GM21423 (cell line): ENCODE data around the gene DZIP1L.
"Not testable (repeated sequence)": the region's sequence is repeated elsewhere in the genome, so short reads cannot be mapped to it uniquely, and the experiment has no call there.

Source experiments
- ATAC-seq: cut with Tn5 transposase; IDR thresholded peaks from one replicate; pipeline ENCODE4 v1.9.1; 2021; ENCODE audit warnings: mild to moderate bottlenecking, moderate library complexity; ENCODE audit not compliant: unreplicated experiment

The DZIP1L gene, protein sequence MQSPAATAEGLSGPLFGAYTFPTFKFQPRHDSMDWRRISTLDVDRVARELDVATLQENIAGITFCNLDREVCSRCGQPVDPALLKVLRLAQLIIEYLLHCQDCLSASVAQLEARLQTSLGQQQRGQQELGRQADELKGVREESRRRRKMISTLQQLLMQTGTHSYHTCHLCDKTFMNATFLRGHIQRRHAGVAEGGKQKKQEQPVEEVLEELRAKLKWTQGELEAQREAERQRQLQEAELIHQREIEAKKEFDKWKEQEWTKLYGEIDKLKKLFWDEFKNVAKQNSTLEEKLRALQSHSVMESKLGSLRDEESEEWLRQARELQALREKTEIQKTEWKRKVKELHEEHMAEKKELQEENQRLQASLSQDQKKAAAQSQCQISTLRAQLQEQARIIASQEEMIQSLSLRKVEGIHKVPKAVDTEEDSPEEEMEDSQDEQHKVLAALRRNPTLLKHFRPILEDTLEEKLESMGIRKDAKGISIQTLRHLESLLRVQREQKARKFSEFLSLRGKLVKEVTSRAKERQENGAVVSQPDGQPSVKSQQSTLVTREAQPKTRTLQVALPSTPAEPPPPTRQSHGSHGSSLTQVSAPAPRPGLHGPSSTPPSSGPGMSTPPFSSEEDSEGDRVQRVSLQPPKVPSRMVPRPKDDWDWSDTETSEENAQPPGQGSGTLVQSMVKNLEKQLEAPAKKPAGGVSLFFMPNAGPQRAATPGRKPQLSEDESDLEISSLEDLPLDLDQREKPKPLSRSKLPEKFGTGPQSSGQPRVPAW

DNA sequence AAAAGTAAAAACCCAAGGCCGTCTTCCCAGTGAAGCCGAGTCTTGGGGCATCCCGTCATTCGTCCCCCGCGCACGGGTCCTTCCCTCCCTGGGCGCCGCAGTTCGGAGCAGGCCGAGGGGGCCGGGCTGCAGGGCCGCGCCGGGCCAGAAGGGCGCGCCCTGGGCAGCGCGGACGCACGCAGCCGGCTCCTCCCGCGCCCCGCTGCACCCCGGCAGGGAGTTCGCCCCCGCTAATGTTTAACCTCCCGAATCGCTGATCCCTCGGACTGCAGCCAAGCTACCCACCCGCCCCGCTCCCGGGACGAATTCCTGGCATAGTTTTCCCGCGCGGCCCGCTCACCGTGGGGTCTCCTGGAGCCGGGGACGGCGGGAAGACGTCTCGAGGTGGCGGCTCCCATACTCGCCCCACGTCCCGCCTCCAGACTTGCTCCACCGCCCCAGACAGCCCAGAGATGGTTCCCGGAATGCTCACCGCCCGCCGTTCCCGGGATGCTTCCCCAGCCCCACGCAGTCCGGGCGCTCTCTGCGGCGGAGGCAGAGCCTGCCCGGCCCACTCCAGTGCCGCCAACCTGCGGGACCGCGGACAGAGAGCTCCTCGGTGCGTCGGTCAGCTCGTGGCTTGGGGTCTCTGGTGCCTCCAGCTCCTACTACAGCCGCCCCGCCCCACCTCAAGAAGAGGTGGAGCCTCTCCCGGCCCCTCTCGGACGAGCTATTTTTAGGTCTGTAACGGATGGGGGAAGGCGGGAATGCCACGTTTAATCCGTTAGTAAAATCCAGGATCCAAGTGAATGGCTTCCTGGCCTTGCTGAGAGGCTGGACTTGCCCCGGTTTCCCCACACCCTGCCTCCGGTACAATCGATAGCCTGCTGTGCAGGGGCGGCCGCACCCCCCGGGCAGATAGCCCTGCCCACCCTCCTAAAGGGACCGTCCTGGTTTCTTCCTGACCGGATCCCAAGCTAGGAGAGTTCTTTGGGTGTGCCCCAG is at the start of gene DZIP1L:
Gene DZIP1L, minus strand, starts transcription at position 621 of the 984 bp plus-strand sequence. CDS start 11,637 bp downstream, outside the sequence.
- ATAC-seq = peak; percentile 90

DNA sequence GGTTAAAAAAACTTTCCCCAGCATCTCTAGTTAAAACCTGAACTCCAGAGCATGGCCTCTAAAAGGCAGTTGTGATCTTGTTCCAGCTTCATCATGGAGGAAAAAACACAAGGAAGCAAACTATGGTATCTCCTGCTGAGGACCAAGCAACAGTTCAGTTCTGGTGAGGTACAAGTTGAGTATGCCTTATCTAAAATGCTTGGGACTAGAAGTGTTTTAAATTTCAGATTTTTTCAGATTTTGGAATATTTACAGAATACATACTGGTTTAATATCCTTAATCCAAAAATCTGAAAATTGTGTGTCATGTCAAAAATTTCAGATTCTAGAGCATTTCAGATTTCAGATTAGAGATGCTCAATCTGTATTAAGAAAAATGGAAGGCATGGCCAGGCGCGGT is 49.7 kb upstream of the DZIP1L start:
- ATAC-seq = no peak

DNA sequence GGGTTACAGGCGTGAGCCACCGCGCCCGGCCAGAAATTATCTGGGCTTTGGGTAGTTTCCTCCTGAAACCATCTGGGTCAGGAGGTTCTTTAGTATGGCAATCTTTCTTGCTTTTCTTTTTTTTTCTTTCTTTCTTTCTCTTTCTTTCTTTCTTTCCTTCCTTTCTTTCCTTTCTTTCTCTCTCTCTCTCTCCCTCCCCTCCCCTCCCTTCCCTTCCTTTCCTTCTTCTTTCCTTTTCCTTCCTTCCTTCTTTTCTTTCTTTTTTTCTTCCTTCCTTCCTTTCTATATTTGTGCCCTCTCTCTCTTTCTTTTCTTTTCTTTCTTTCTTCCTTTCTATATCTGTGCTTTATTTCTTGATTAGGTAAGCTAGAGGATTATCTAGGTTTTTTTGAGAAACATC is 42.3 kb upstream of the DZIP1L start:
- no peak for ATAC-seq

DNA sequence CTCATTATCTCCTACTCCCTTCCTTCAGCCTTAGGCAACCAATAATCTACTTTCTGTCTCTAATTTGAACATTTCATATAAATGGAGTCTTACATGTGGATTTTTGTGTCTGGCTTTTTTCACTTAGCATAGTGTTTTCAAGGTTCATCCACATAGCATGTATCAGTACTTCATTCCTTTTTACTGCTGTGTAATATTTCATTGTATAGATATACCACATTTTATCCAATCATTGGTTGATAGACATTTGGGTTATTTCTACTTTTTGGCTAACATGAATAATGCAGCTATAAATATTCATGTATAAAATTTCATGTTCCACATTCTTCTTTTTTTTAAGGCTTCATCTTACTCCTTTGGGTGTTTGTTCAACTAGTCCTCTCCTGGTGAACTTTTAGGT is 39.1 kb upstream of the DZIP1L start:
- ATAC-seq = no peak

DNA sequence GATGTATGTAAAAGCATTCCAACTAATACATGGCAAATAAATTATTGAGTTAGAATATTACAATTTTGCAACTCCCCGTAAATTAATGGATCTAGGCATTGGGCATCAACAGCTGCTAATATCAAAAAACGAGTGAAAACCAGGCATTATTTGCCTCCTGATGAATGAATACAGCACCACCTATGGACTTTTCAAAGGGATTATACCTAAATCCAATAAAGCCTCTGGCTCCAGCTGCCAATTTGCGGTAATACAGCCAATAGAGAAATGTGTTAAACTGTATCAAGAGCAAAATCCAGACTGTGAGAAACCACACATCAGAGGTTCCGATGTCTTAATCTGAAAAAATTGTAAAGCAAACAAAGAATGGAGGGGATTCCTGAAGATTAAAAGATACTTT is 33.1 kb upstream of the DZIP1L start:
- no peak for ATAC-seq

DNA sequence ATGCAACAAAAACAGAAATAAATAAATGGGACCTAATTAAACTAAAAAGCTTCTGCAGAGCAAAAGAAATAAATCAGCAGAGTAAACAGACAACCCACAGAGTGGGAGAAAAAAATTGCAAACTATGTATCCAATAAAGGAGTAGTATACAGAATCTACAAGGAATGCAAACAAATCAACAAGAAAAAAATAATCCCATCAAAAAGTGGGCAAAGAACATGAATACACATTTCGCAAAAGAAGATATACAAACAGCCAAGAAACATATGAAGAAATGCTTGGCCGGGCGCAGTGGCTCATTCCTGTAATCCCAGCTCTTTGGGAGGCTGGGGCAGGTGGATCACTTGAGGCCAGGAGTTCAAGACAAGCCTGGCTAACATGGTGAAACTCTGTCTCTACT is 26.8 kb upstream of the DZIP1L start:
- not testable (repeated sequence) for ATAC-seq

DNA sequence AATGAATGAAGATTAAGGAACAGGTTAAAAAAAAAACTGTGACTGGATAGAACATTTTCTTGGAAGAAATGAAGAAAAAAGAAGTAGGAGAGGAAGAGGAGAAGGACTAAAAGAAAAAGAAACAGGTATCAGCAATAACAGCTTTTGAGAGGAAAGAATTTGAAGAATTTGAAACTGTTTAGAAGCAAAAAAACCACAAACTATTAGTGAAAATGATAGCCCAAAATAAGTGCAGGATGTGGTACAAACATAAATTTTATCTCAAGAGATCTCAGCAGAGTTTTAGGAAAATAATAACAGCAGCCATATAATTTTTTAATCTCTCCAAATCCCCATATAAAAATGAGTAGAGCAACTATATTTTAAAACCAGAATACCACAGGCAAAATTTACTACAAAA is 25.5 kb upstream of the DZIP1L start:
- ATAC-seq = no peak

DNA sequence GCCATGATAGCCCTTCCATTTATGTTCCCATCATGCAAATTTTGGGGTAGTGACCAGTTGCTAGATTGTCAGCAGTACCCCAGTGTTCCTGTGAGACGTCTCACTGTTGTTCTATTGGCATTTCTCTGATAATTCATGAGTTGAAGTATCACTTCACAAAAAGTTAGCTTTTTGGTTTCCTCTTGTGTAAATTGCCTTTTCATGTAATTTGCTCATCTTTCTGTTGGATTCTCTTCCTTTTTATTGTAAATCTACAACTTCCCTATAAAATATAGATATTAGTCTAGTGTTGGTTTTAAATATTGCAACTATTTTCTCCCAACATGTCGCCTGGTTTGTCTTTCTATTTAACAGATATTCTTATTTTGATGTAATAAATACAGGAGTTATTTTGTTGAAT is 24.3 kb upstream of the DZIP1L start:
- ATAC-seq = no peak

DNA sequence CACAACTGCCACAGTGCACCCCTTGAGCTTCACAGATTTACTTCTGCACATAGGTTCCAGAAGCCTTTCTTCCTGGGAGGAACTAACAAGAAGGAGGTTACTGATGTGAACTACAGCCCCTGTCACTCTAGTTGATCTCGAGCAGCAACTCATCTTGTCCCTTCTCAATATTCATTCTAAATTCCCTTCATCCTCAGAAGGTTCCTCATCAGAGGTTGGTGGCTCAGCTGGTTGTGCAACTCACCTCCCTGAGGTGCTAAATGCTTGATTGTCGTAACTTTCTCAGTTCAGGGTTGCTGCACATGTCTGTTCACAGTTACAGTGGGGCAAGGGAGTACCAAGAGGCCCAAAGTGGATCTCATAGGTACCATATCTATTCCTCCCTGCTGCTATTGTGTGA is 22.5 kb upstream of the DZIP1L start:
- no peak for ATAC-seq

DNA sequence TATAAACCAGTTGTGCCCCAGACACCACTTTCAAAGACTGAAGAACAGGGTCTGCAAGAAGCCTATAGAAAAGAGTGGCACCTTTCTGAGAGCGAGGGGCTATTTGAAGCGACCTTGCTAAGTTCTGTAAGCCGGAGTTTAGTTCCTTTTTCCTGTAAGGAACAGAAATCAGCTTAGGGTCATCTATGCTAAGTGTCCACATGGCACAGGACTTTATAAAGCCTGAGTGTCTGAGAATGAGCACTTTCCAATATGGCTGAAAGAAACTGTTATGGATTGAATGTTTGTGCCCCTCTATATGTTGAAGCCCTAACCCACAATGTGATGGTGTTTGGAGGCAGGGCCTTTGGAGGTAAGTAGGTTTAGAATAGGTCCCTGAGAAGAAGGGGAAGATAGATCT is 20.8 kb upstream of the DZIP1L start:
- ATAC-seq = no peak

DNA sequence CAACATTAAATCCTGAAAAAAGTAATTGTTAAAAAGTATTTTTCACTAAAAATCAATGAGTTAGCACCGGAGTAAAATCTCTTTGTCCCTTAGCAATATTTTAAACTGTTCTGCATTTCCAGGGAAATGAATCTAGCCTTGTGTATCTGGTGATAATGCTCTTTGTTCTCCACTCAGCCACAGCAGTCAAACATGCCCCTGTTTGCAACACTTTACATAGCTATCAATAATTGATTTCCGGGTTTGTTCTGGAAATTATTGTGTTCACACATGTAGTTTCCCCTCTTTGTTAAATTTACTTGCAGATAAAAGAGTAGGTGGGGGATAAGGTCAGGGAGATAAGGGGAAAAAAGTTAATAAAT is 20.4 kb upstream of the DZIP1L start:
- no peak for ATAC-seq

DNA sequence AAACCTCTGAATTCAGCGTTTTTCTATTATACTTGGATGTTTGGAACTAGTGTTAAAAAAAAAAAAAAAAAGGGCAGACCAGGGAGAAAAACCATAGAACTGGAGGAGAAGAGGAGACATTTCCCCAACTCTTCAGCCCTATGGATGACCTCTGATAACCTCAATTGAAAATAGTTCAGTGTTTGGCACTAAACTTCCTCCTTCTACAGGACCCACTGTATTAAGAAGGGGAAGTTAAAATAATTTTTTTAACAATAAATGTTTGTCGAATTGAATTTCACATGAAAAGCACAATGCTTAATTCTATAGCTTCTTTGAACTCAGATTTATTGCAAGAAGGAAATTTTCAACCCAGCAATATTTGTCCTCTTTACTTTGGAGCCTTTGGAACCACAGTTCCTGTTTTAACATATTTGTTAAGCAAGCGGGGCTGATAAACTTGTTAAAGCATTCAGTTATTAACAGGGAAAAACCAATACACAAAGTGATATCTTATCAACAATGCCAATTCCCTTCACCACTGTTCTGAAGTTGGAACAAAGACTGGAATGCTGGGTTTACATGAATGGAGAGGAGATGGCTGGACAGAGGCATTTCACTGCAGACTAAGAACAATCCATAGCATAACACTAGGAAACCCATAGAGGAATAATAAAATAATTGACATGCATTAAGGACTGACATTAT is 19.9 kb upstream of the DZIP1L start:
- no peak for ATAC-seq

DNA sequence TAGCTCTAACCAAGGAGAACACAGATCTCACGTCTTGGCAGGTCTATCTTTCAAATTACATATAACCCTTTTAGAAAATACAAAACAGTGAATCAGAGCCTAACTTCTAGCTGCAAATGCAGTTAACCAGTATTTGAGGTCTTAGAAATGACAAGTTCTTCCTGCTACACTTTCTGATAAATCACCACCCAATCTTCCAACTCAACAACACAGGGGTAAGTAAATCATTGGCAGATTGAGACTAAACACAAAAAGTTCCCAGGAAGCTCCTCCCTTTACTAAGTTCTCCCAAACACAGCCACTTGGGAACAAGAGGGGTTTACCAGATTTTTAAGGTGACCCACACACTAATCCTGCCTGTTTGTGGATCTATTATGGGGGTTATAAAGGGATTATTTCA is 16.8 kb upstream of the DZIP1L start, which contains the start of gene A4GNT:
Gene A4GNT, minus strand, starts transcription at position 152 of the 400 bp plus-strand sequence. CDS start 1,134 bp downstream, outside the sequence.
- no peak for ATAC-seq

DNA sequence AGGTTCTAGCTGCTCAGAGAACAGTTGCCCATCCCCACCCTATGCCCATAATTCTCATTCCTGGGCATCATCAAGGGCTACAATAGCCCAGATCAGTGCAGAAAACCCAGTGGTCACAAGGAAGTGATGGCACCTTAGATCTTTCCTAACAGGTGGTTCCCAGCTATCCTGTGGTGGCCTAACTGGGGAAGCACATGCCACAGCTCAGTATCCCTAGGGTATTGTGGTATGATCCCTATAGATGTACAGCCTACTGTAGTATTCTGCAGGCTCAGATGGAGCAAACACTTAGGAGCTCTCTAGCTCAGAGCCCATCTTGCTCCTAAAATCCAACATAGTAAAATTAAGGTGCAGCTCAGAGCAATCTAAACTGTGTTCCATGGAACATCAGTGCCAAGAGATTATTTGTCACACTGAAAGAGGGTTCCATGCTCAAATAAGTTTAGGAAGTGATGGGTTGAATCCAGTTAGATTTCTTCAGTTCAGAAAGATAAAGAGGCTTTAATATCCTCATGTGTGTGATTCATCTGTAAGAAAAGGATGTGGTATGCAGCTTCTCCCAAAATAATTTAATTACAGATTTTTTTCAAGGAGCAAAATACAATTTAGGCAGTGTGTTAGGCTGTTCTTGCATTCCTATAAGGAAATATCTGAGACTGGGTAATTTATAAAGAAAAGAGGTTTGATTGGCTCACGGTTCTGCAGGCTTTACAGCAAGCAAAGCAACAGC is 12.4 kb upstream of the DZIP1L start:
- no peak for ATAC-seq

DNA sequence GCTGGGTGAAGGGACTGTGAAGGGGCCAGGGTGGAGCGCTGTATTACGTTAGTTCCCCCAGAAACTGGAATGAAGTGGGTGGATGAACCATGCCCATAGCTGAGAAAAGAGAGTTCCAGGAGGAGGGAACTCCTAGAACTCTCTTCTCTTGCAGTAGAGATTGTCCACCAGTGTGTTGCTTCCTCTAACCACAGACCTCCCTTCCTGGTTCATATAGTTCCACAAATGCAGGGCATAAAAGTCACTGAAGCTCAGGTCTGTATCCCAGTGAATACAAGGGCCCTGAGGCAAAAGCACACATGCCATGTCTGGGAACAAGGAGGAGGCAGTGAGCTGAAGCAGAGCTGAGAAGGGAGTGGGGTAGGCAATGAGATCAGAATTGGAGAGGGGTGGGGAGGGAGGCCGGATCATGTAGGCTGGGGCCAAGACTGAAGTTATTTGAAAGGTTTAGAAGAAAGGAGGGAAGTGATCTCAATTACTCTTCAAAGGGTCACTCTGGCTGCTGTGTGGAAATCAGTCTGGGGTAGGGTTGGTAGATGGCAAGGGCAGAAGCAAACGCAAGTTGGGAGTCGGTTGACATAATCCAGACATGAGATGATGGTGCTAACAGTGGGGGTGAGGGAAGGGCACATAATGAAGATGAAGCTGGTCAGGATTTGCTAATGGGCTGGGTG is 10.3 kb upstream of the DZIP1L start:
- no peak for ATAC-seq

DNA sequence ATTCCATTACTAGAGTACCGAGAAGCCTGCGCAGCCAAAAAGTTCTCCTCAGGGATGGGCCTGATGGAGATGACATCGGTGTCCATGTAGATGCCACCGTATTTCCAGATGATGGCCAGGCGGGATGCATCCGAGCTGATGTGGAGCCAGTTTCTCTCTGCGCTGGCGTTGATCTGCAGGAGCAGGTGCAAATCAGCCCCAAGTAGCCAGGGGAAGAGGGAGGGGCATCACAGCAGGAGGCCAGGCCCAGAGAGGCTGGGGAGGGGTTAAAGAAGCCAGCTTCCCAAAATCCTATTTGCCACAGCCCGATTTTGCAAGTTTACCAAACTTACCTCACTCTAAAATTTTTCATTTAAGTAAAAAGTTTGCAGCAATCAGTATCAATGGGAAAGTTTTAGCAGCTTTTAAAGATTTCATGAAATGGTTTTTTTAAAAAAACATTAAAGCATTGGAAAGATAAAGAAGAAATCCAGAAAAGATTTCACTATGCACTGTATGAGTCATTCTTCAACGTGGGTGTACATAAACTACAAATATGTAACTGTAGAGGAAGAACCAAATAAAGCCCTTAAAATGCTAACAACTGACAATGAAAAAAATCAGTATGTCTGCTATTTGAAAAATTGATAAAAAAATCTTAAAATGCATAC is 9.4 kb upstream of the DZIP1L start:
- ATAC-seq = no peak

DNA sequence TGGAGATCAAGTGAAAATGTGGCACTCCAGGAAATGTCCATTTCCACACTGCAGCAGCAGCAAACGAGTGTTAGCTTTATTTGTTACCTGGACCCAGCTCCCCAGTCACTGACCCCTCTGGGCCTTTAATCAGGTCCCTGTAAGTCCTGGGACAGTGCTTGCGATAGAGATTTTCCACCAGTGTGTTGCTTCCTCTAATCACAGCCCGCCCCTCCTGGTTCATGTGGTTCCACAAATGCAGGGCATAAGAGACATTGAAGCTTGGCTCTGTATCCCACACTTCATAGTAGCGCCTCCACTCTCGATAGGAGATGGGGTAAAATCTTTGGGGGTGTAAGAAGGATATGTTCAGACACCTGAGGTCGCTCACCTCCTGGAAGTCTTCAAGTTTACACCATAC is 8.8 kb upstream of the DZIP1L start:
- no peak for ATAC-seq

DNA sequence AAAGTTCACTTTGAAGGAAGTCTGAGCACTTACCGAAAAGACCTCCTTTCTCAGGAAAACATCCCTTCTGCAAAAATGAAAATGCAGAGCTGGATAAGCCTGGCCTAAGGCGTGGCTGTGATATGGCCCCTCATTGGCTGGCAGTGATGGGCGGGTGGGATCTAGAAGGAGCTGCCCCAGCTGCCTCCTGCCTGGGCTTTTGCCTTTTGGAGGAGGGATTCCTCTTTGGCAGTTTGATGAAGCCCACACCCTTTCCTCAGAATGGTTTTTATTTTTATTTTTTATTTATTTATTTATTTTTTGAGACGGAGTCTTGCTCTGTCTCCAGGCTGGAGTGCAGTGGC is 4.0 kb upstream of the DZIP1L start:
- ATAC-seq = no peak
